ENCODE measurements around the gene PAX1.

Gene PAX1

GRCh38 chr20:21705575-21706260, at the start of gene PAX1:
Gene PAX1 (plus strand): TSS chr20:21705664. CDS start chr20:21705713, 49 bp downstream.
- H3K4me3 Mint-ChIP-seq, result no peak within 1 kb of the TSS
- H3K9me3 Mint-ChIP-seq, result no peaks in the 10 kb centered on the region
- DNase-seq (ENCODE audit: low spot score in 2 of 2) (no peak), ATAC-seq (replicated peaks; ENCODE audit: extremely low read depth, poor library complexity, severe bottlenecking) (no peak)
- no peak within 1 kb of the TSS for H3K27ac Mint-ChIP-seq (ENCODE audit: low read depth)
- H3K36me3 Mint-ChIP-seq (ENCODE audit: insufficient read depth), result peaks cover 2% of the 10 kb centered on the region
- H3K27me3 Mint-ChIP-seq, result peaks cover 84% of the 10 kb centered on the region
- no peaks in the 10 kb centered on the region for H3K4me1 Mint-ChIP-seq

- DNase-seq (ENCODE audit: low spot score in 2 of 2) (no peak), ATAC-seq (replicated peaks; ENCODE audit: extremely low read depth, poor library complexity, severe bottlenecking) (no peak)
- no peaks in the 10 kb centered on the region for H3K9me3 Mint-ChIP-seq
- peaks cover 20% of the 10 kb centered on the region for H3K27me3 Mint-ChIP-seq
- H3K4me3 Mint-ChIP-seq, result no peak overlapping the region
- no peaks in the 10 kb centered on the region for H3K4me1 Mint-ChIP-seq
- no peak overlapping the region for H3K27ac Mint-ChIP-seq (ENCODE audit: low read depth)
- H3K36me3 Mint-ChIP-seq (ENCODE audit: insufficient read depth), result no peaks in the 10 kb centered on the region
Observed at GRCh38 chr20:21656308-21657067, 49.0 kb upstream of the PAX1 start.

DNA sequence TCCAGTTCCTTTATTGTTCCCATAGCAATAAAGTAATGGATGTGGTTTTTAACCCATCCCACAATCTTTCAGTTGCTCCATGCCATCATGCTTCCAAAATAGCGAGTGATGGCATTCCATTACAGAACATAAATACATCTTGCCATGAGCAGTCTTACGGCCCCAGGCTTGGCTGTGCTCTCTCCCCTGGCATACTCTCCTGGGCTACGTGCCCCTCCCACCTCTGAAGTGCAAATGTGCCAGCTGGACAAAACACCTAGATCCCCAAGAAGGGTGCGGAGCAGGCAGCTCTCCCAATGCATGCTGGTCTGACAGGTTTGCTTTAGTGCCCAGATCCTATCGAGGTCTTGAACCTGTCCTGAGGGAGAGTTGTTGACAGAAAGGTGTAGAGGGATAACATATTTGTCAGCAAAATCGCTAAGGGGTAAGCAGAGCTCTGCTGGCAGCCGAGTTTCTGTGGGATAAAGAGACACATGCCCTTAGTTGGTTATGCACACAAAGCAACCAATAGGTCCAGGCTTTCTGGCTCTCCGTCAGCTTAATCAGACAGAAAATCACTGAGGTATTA, 43.9 kb upstream of the PAX1 start:
- DNase-seq (ENCODE audit: low spot score in 2 of 2) (no peak), ATAC-seq (replicated peaks; ENCODE audit: extremely low read depth, poor library complexity, severe bottlenecking) (no peak)
- Mint-ChIP-seq H3K36me3 (ENCODE audit: insufficient read depth) (no peaks in the 10 kb centered on the region), H3K27ac (ENCODE audit: low read depth) (no peak overlapping the region), H3K4me3 (no peak overlapping the region), H3K9me3 (no peaks in the 10 kb centered on the region), H3K27me3 (peaks cover 20% of the 10 kb centered on the region), H3K4me1 (no peaks in the 10 kb centered on the region)

GRCh38 chr20:21663465-21663864, 42.0 kb upstream of the PAX1 start:
- no peaks in the 10 kb centered on the region for H3K4me1 Mint-ChIP-seq

DNA sequence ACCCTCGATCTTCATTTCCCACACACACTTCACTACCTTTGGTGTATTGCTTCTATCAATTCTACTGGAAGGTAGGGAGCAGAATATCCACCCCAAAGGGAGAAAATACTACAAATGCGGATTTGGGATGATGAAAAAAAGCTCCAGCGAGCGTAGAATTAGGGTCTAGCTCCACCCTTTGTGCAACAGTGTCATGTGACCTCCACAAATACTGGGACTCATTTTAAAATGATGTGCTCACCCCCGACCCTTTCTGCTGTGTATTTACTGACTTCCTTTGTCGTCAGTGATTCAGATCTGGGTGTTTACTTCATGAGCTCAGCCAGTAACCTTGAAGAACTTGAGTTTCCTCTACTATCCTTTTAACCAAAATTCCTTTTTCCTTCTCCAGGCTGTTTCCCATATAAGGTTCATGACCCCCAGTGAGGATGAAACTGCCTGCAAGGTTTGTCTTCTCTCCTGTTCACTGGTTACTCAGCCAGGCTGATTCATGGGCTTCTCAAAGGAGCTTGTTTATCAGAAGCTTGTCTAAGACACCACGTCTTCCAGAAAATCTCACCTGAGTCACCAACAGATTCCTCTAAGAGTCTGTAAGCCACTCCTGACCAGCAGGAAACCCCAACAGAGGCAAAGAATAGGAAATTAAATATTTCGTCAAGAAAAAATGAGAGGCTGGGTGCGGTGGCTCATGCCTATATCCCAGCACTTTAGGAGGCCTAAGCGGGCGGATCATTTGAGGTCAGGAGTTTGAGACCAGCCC, 39.6 kb upstream of the PAX1 start:
- DNase-seq (ENCODE audit: low spot score in 2 of 2) (no peak), ATAC-seq (replicated peaks; ENCODE audit: extremely low read depth, poor library complexity, severe bottlenecking) (no peak)
- H3K9me3 Mint-ChIP-seq, result peaks cover 2% of the 10 kb centered on the region
- no peaks in the 10 kb centered on the region for H3K36me3 Mint-ChIP-seq (ENCODE audit: insufficient read depth)
- no peaks in the 10 kb centered on the region for H3K4me1 Mint-ChIP-seq
- no peak overlapping the region for H3K4me3 Mint-ChIP-seq
- no peaks in the 10 kb centered on the region for H3K27me3 Mint-ChIP-seq
- no peak overlapping the region for H3K27ac Mint-ChIP-seq (ENCODE audit: low read depth)

More at GRCh38 chr20:21663465-21663864, 42.0 kb upstream of the PAX1 start:
- H3K27ac Mint-ChIP-seq (ENCODE audit: low read depth), result no peak overlapping the region
- no peak overlapping the region for H3K4me3 Mint-ChIP-seq
- no peaks in the 10 kb centered on the region for H3K36me3 Mint-ChIP-seq (ENCODE audit: insufficient read depth)
- H3K27me3 Mint-ChIP-seq, result peaks cover 10% of the 10 kb centered on the region
- H3K9me3 Mint-ChIP-seq, result no peaks in the 10 kb centered on the region
- ATAC-seq (replicated peaks; ENCODE audit: extremely low read depth, poor library complexity, severe bottlenecking), result no peak
- no peak for DNase-seq (ENCODE audit: low spot score in 2 of 2)

GRCh38 chr20:21670126-21670525, 35.3 kb upstream of the PAX1 start:
- H3K36me3 Mint-ChIP-seq (ENCODE audit: insufficient read depth), result no peaks in the 10 kb centered on the region

GRCh38 chr20:21670981-21671380, 34.5 kb upstream of the PAX1 start:
- Mint-ChIP-seq H3K27ac (ENCODE audit: low read depth) (no peak overlapping the region), H3K4me1 (no peaks in the 10 kb centered on the region), H3K27me3 (no peaks in the 10 kb centered on the region), H3K4me3 (no peak overlapping the region), H3K36me3 (ENCODE audit: insufficient read depth) (no peaks in the 10 kb centered on the region), H3K9me3 (peaks cover 6% of the 10 kb centered on the region)
- DNase-seq (ENCODE audit: low spot score in 2 of 2) (no peak), ATAC-seq (replicated peaks; ENCODE audit: extremely low read depth, poor library complexity, severe bottlenecking) (no peak)

More at GRCh38 chr20:21670126-21670525, 35.3 kb upstream of the PAX1 start:
- no peaks in the 10 kb centered on the region for H3K4me1 Mint-ChIP-seq
- H3K27me3 Mint-ChIP-seq, result no peaks in the 10 kb centered on the region
- DNase-seq (ENCODE audit: low spot score in 2 of 2), result no peak
- no peak overlapping the region for H3K27ac Mint-ChIP-seq (ENCODE audit: low read depth)
- H3K9me3 Mint-ChIP-seq, result peaks cover 6% of the 10 kb centered on the region
- ATAC-seq (replicated peaks; ENCODE audit: extremely low read depth, poor library complexity, severe bottlenecking), result no peak
- no peak overlapping the region for H3K4me3 Mint-ChIP-seq

- H3K27ac Mint-ChIP-seq (ENCODE audit: low read depth), result no peak overlapping the region
Observed at GRCh38 chr20:21677261-21677660, 28.2 kb upstream of the PAX1 start.

DNA sequence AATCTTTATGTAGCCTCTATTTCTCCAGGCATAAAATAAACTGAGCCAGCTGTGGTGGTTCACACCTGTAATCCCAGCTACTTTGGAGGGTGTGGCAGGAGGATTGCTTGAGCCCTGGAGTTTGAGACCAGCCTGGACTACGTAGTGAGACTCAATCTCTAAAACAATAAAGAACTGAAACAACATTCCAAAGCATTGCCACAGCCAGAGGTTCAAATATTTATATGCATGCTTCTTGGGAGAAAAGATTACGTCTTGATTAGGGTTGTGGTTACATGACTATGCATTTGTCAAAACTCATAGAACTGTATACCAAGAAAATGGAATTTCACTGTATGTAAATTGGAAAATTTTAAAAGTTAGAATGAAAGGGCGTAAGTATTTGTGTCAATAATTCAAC, 27.7 kb upstream of the PAX1 start:
- no peak for DNase-seq (ENCODE audit: low spot score in 2 of 2)
- Mint-ChIP-seq H3K36me3 (ENCODE audit: insufficient read depth) (no peaks in the 10 kb centered on the region), H3K9me3 (peaks cover 4% of the 10 kb centered on the region), H3K27me3 (peaks cover 7% of the 10 kb centered on the region), H3K27ac (ENCODE audit: low read depth) (no peak overlapping the region), H3K4me1 (no peaks in the 10 kb centered on the region), H3K4me3 (no peak overlapping the region)
- no peak for ATAC-seq (replicated peaks; ENCODE audit: extremely low read depth, poor library complexity, severe bottlenecking)

More at GRCh38 chr20:21677261-21677660, 28.2 kb upstream of the PAX1 start:
- no peaks in the 10 kb centered on the region for H3K4me1 Mint-ChIP-seq
- H3K27me3 Mint-ChIP-seq, result peaks cover 2% of the 10 kb centered on the region
- ATAC-seq (replicated peaks; ENCODE audit: extremely low read depth, poor library complexity, severe bottlenecking), result no peak
- H3K4me3 Mint-ChIP-seq, result no peak overlapping the region
- DNase-seq (ENCODE audit: low spot score in 2 of 2), result no peak
- no peaks in the 10 kb centered on the region for H3K36me3 Mint-ChIP-seq (ENCODE audit: insufficient read depth)
- H3K9me3 Mint-ChIP-seq, result peaks cover 4% of the 10 kb centered on the region

DNA sequence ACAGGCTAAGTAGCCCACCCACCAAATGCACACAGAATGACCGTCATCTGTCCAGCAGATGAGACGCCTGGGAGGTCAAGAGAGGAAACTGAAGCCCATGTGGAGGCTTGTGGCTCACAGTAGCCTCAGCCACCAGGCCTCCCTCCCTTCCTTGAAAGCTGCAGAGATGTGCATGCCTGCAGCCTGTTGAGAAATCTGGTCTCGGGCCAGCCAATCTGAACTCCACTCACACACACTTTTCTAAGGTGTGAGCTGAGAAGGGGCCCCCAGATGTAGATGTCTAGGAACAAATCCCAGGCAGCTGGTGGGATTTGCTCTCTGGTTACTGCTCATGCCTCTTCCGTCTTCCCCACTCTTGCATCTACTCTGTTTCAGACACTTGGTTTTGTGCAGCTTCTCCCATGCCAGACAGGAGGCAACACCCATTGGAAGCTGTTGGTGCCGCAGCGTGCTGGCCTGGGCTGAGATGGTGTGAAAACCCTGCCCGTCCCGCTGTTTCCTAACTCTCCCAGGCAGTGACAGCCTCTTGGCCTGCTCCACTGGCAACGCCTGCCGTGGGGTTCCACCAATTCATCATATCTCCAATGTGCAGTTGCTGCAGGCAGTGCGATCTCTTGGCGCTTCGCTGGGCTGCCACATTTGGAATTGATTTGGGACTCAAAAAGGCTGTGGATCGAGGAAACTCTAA, 24.1 kb upstream of the PAX1 start:
- DNase-seq (ENCODE audit: low spot score in 2 of 2) (no peak), ATAC-seq (replicated peaks; ENCODE audit: extremely low read depth, poor library complexity, severe bottlenecking) (no peak)
- peaks cover 4% of the 10 kb centered on the region for H3K9me3 Mint-ChIP-seq
- no peaks in the 10 kb centered on the region for H3K4me1 Mint-ChIP-seq
- H3K4me3 Mint-ChIP-seq, result no peak overlapping the region
- peaks cover 7% of the 10 kb centered on the region for H3K27me3 Mint-ChIP-seq
- H3K36me3 Mint-ChIP-seq (ENCODE audit: insufficient read depth), result no peaks in the 10 kb centered on the region
- no peak overlapping the region for H3K27ac Mint-ChIP-seq (ENCODE audit: low read depth)

GRCh38 chr20:21681922-21682318, 23.5 kb upstream of the PAX1 start:
- H3K4me3 Mint-ChIP-seq, result no peak overlapping the region
- H3K27me3 Mint-ChIP-seq, result peaks cover 7% of the 10 kb centered on the region
- no peaks in the 10 kb centered on the region for H3K4me1 Mint-ChIP-seq
- H3K36me3 Mint-ChIP-seq (ENCODE audit: insufficient read depth), result no peaks in the 10 kb centered on the region
- no peak overlapping the region for H3K27ac Mint-ChIP-seq (ENCODE audit: low read depth)
- ATAC-seq (replicated peaks; ENCODE audit: extremely low read depth, poor library complexity, severe bottlenecking) (no peak), DNase-seq (ENCODE audit: low spot score in 2 of 2) (no peak)
- peaks cover 4% of the 10 kb centered on the region for H3K9me3 Mint-ChIP-seq

DNA sequence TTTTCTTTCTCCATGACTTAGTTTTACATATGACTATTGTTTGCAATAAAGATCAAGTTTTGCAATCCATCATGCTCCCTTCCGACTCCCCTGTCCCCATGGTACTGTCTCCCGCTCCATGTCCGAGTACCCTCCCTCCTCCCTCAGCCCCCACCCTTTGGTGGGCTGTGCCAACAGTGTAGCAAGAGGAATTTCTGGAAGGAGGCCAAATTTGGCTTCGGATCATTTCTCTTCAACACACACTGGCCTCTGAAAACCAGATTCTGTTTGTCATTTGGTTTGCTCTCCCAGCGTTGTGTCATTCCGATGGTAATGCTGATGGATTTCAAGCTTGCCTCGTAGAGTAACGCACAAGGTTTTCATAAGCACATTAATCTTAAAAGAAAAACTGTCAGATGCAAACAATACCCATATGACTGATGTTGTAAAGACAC, 22.9 kb upstream of the PAX1 start:
- Mint-ChIP-seq H3K36me3 (ENCODE audit: insufficient read depth) (no peaks in the 10 kb centered on the region), H3K4me3 (no peak overlapping the region), H3K4me1 (no peaks in the 10 kb centered on the region), H3K27ac (ENCODE audit: low read depth) (no peak overlapping the region), H3K27me3 (peaks cover 7% of the 10 kb centered on the region), H3K9me3 (peaks cover 4% of the 10 kb centered on the region)
- ATAC-seq (replicated peaks; ENCODE audit: extremely low read depth, poor library complexity, severe bottlenecking), result no peak
- DNase-seq (ENCODE audit: low spot score in 2 of 2), result no peak

All from central memory CD8-positive, alpha-beta T cell (primary cell).